Neural cell (in vitro differentiated cells): Measurements from ENCODE around the gene AMOTL2. TPM values are rescaled to one million over a fixed set of nuclear protein-coding genes. Genes with fewer than 3 reads are reported as not detected.

Experiments used
- H2AFZ ChIP-seq: fragments of 200-600, 300-800 bp; sonication (generic), shearing (Covaris generic); 2 replicates; pipeline ENCODE4 v1.6.0; 2014; ENCODE audit warnings: low read depth, mild to moderate bottlenecking, antibody characterized with exemption, low read length, moderate library complexity
- H3F3A ChIP-seq: fragments of 200-600 bp; shearing (Covaris generic); 2 replicates; pipeline ENCODE4 v1.6.1; 2016; ENCODE audit warnings: mild to moderate bottlenecking, moderate library complexity, mixed read lengths, antibody characterized with exemption, low read length; ENCODE audit not compliant: insufficient read depth, poor library complexity, severe bottlenecking
- H3K27ac ChIP-seq: fragments of 200-600, 300-800 bp; sonication (generic), shearing (Covaris generic); 2 replicates; pipeline ENCODE4 v1.5.1; 2014; ENCODE audit warnings: mild to moderate bottlenecking, low read length, moderate library complexity
- H3K27me3 ChIP-seq: fragments of 300-800, 200-600 bp; sonication (generic), shearing (Covaris generic); 2 replicates; pipeline ENCODE4 v1.6.0; 2014; ENCODE audit warnings: mild to moderate bottlenecking, low read depth, low read length, moderate library complexity; ENCODE audit not compliant: insufficient read depth
- H3K36me3 ChIP-seq: fragments of 300-800, 200-600 bp; sonication (generic), shearing (Covaris generic); 2 replicates; pipeline ENCODE4 v1.5.1; 2014; ENCODE audit warnings: mild to moderate bottlenecking, antibody characterized with exemption, low read length, moderate library complexity; ENCODE audit not compliant: insufficient read depth
- H3K4me2 ChIP-seq: fragments of 300-800, 200-600 bp; sonication (generic), shearing (Covaris generic); 2 replicates; pipeline ENCODE4 v1.6.0; 2014; ENCODE audit warnings: mild to moderate bottlenecking, low read length
- H3K4me3 ChIP-seq: fragments of 300-800, 200-600 bp; sonication (generic), shearing (Covaris generic); 2 replicates; pipeline ENCODE4 v1.5.1; 2014; ENCODE audit warnings: mild to moderate bottlenecking, low read length, moderate library complexity
- H3K79me2 ChIP-seq: fragments of 200-600 bp; shearing (Covaris generic); replicated peaks from 2 replicates; pipeline ENCODE4 v1.6.0; 2014; ENCODE audit warnings: mild to moderate bottlenecking, low read length, moderate library complexity; ENCODE audit not compliant: insufficient read depth
- H3K9ac ChIP-seq: fragments of 300-800, 200-600 bp; sonication (generic), shearing (Covaris generic); 2 replicates; pipeline ENCODE4 v1.6.1; 2016; ENCODE audit warnings: mild to moderate bottlenecking, low read length, mixed read lengths
- H3K9me2 ChIP-seq: fragments of 200-600 bp; shearing (Covaris generic); 2 replicates; pipeline ENCODE4 v1.6.1; 2016; ENCODE audit warnings: mild to moderate bottlenecking, low read length, mixed read lengths; ENCODE audit not compliant: insufficient read depth
- H3K9me3 ChIP-seq: fragments of 200-600, 300-800 bp; sonication (generic), shearing (Covaris generic); 2 replicates; pipeline ENCODE4 v1.6.1; 2016; ENCODE audit warnings: mild to moderate bottlenecking, mixed run types, low read length, moderate library complexity, mixed read lengths
- H4K20me1 ChIP-seq: fragments of 200-600 bp; shearing (Covaris generic); 2 replicates; pipeline ENCODE4 v1.6.1; 2016; ENCODE audit warnings: mild to moderate bottlenecking, mixed run types; ENCODE audit not compliant: insufficient read depth
- CTCF ChIP-seq: fragments of 450-650 bp; IDR thresholded peaks from 2 replicates; pipeline ENCODE4 v1.5.1; 2014; ENCODE audit warnings: antibody characterized with exemption, mild to moderate bottlenecking, moderate library complexity; ENCODE audit not compliant: poor library complexity, severe bottlenecking
- EP300 ChIP-seq: fragments of 450-650 bp; conservative IDR thresholded peaks from 2 replicates; pipeline ENCODE4 v1.6.1; 2014; ENCODE audit warnings: antibody characterized with exemption, mild to moderate bottlenecking, moderate library complexity; ENCODE audit not compliant: poor library complexity, severe bottlenecking
- EZH2 ChIP-seq: fragments of 200-600, 300-800 bp; shearing (Covaris generic), sonication (generic); IDR thresholded peaks from 2 replicates; pipeline ENCODE4 v1.6.1; 2014; ENCODE audit warnings: antibody characterized with exemption, low read length, borderline replicate concordance, mild to moderate bottlenecking; ENCODE audit not compliant: insufficient read depth, poor library complexity, severe bottlenecking
- MXI1 ChIP-seq: fragments of 450-650 bp; conservative IDR thresholded peaks from 2 replicates; pipeline ENCODE4 v1.6.1; 2014; ENCODE audit warnings: antibody characterized with exemption, mild to moderate bottlenecking; ENCODE audit not compliant: poor library complexity, severe bottlenecking
- POLR2AphosphoS5 ChIP-seq: IDR thresholded peaks from 2 replicates; pipeline ENCODE4 v1.6.1; 2012
- RAD21 ChIP-seq: fragments of 450-650 bp; conservative IDR thresholded peaks from 2 replicates; pipeline ENCODE4 v1.6.1; 2014; ENCODE audit warnings: antibody characterized with exemption, mild to moderate bottlenecking, moderate library complexity
- REST ChIP-seq: IDR thresholded peaks from 2 replicates; pipeline ENCODE4 v1.6.1; 2012; ENCODE audit warnings: borderline replicate concordance
- SMC3 ChIP-seq: fragments of 450-650 bp; conservative IDR thresholded peaks from 2 replicates; pipeline ENCODE4 v1.6.1; 2014; ENCODE audit warnings: antibody characterized with exemption, mild to moderate bottlenecking, moderate library complexity; ENCODE audit not compliant: poor library complexity
- TAF1 ChIP-seq: IDR thresholded peaks from 2 replicates; pipeline ENCODE4 v1.6.1; 2012; ENCODE audit warnings: low read depth
- polyA plus RNA-seq: library from polyadenylated mRNA; depleted of rRNA; stranded (reverse); fragments of >200 nt; gene quantifications from 2 replicates; pipeline ENCODE4 v1.2.3, GENCODE V29; 2014

The AMOTL2 gene
- polyA plus RNA-seq, 1 donor from 2014 or later = 30.1 TPM

GRCh38 chr3:134364936-134365765, 9.1 kb downstream of the AMOTL2 start:
- Histone ChIP-seq H3F3A (no peaks in the 10 kb centered on the region), H3K36me3 (peaks cover 4% of the 10 kb centered on the region), H4K20me1 (no peaks in the 10 kb centered on the region), H3K79me2 (peaks cover 9% of the 10 kb centered on the region), H3K9me2 (no peaks in the 10 kb centered on the region), H2AFZ (no peak overlapping the region), H3K9ac (no peak overlapping the region), H3K27ac (no peak overlapping the region), H3K27me3 (no peaks in the 10 kb centered on the region), H3K4me3 (no peak overlapping the region), H3K9me3 (no peaks in the 10 kb centered on the region), H3K4me2 (no peak overlapping the region)
- TF ChIP-seq MXI1 (no peak), REST (no peak), POLR2AphosphoS5 (peak; percentile 15), EZH2 (no peak), SMC3 (no peak)

- Histone ChIP-seq H3K9me3 (no peaks in the 10 kb centered on the region), H3K4me2 (no peak overlapping the region), H3K9ac (peak overlapping the region; percentile 24), H3F3A (no peaks in the 10 kb centered on the region), H2AFZ (no peak overlapping the region), H3K79me2 (peaks cover 2% of the 10 kb centered on the region), H4K20me1 (no peaks in the 10 kb centered on the region), H3K9me2 (no peaks in the 10 kb centered on the region), H3K4me3 (peak overlapping the region; percentile 53), H3K36me3 (peaks cover 4% of the 10 kb centered on the region), H3K27ac (no peak overlapping the region), H3K27me3 (no peaks in the 10 kb centered on the region)
- TF ChIP-seq MXI1 (no peak), SMC3 (no peak), TAF1 (no peak), EP300 (no peak), POLR2AphosphoS5 (no peak), RAD21 (no peak), REST (no peak), EZH2 (no peak), CTCF (no peak)
These were observed 9.9 kb downstream of the AMOTL2 start for GRCh38 chr3:134364061-134364935.
